Trophoblast cell (in vitro differentiated cells and primary cell): ENCODE data around the gene TAOK1.

Source experiments
- DNase-seq, 2 donors: peaks; one replicate each; pipeline ENCODE4 v3.0.0-alpha.2; 2016
- H2AFZ ChIP-seq: 2 replicates; pipeline ENCODE4 v1.6.1; 2013; ENCODE audit warnings: low read length, moderate library complexity, mild to moderate bottlenecking; ENCODE audit not compliant: insufficient read depth, poor library complexity
- H2AK5ac ChIP-seq: 2 replicates; pipeline ENCODE4 v1.6.1; 2013; ENCODE audit warnings: mild to moderate bottlenecking, low read length
- H2BK120ac ChIP-seq: 2 replicates; pipeline ENCODE4 v1.6.1; 2013; ENCODE audit warnings: low read length, mild to moderate bottlenecking, moderate library complexity; ENCODE audit not compliant: insufficient read depth, poor library complexity
- H2BK12ac ChIP-seq: 2 replicates; pipeline ENCODE4 v1.6.1; 2013; ENCODE audit warnings: mild to moderate bottlenecking, low read length, moderate library complexity
- H2BK5ac ChIP-seq: 2 replicates; pipeline ENCODE4 v1.6.1; 2013; ENCODE audit warnings: low read length, low read depth, moderate library complexity, mild to moderate bottlenecking; ENCODE audit not compliant: poor library complexity
- H3K14ac ChIP-seq: 2 replicates; pipeline ENCODE4 v1.6.1; 2013; ENCODE audit warnings: mild to moderate bottlenecking, low read length
- H3K18ac ChIP-seq: 2 replicates; pipeline ENCODE4 v1.6.1; 2013; ENCODE audit warnings: mild to moderate bottlenecking, low read length
- H3K23ac ChIP-seq: 2 replicates; pipeline ENCODE4 v1.6.1; 2013; ENCODE audit warnings: low read length
- H3K27ac ChIP-seq: 2 replicates; pipeline ENCODE4 v1.5.1; 2013; ENCODE audit warnings: low read depth, mild to moderate bottlenecking, inconsistent platforms, low read length, moderate library complexity
- H3K27me3 ChIP-seq: 2 replicates; pipeline ENCODE4 v1.6.1; 2013; ENCODE audit warnings: inconsistent platforms, mild to moderate bottlenecking, low read length, moderate library complexity; ENCODE audit not compliant: insufficient read depth
- H3K36me3 ChIP-seq, 2 experiments: 1 replicate in 1 of 2; 2 replicates in 1 of 2; pipeline ENCODE4 v1.6.1; 2013; ENCODE audit warnings: low read length in 2 of 2, mild to moderate bottlenecking in 2 of 2, moderate library complexity in 1 of 2; ENCODE audit not compliant: insufficient read depth in 2 of 2, control insufficient read depth in 1 of 2
- H3K4ac ChIP-seq: 2 replicates; pipeline ENCODE4 v1.6.1; 2013; ENCODE audit warnings: low read depth, mild to moderate bottlenecking, low read length, moderate library complexity
- H3K4me1 ChIP-seq, 2 experiments: 1 replicate in 1 of 2; 2 replicates in 1 of 2; pipeline ENCODE4 v1.6.1; 2013; ENCODE audit warnings: low read length in 2 of 2, mild to moderate bottlenecking in 2 of 2, moderate library complexity in 1 of 2; ENCODE audit not compliant: insufficient read depth in 2 of 2, control insufficient read depth in 1 of 2
- H3K4me2 ChIP-seq: 2 replicates; pipeline ENCODE4 v1.6.1; 2013; ENCODE audit warnings: inconsistent platforms, mild to moderate bottlenecking, low read length, moderate library complexity
- H3K4me3 ChIP-seq: 2 replicates; pipeline ENCODE4 v1.5.1; 2013; ENCODE audit warnings: mild to moderate bottlenecking, low read depth, low read length, inconsistent platforms
- H3K79me1 ChIP-seq: one replicate; pipeline ENCODE4 v1.6.1; 2013; ENCODE audit warnings: low read length
- H3K79me2 ChIP-seq: 2 replicates; pipeline ENCODE4 v1.6.1; 2013; ENCODE audit warnings: low read length, mild to moderate bottlenecking; ENCODE audit not compliant: control insufficient read depth, insufficient read depth, poor library complexity
- H3K9ac ChIP-seq: 2 replicates; pipeline ENCODE4 v1.6.1; 2013; ENCODE audit warnings: mild to moderate bottlenecking, low read length
- H3K9me3 ChIP-seq: 2 replicates; pipeline ENCODE4 v1.6.1; 2013; ENCODE audit warnings: low read depth, mild to moderate bottlenecking, control low read depth, inconsistent platforms, low read length; ENCODE audit not compliant: insufficient read depth
- H4K12ac ChIP-seq: 2 replicates; pipeline ENCODE4 v1.6.1; 2013; ENCODE audit warnings: low read depth, mild to moderate bottlenecking, low read length, moderate library complexity
- H4K8ac ChIP-seq: 2 replicates; pipeline ENCODE4 v1.6.1; 2013; ENCODE audit warnings: low read depth, mild to moderate bottlenecking, low read length, moderate library complexity
- H4K91ac ChIP-seq: one replicate; pipeline ENCODE4 v1.6.1; 2013; ENCODE audit warnings: low read depth, mild to moderate bottlenecking, low read length, moderate library complexity
- WGBS: extraction: QIAGEN DNeasy Blood & Tissue Kit; methylation state at CpG from one replicate; pipeline ENCODE4 v1.1.7; 2013; ENCODE audit warnings: missing lambda C conversion rate; ENCODE audit not compliant: insufficient read length, insufficient coverage; ENCODE audit errors: extremely low coverage; 5-methylcytosine and 5-hydroxymethylcytosine counted together

Gene TAOK1

DNA sequence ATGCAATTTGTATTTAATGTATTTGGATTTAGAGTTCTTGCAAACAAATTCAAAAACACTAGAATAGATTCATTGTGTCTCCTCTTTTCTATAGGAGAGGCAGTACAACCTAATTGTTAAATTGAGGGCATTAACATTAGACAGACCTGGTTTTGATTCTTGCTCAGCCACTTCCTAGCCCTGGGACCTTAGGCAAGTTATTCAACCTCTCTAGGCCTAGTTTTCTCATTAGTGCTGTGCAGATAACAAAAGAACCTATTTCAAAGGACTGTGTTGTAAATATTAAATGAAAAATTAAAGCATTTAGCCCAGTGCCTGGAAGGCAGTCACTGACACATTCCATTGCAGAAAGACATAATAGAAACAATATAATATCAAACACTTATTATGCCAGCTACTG is 22.0 kb upstream of the TAOK1 start:
- Histone ChIP-seq H3K23ac (no peak overlapping the region), H3K36me3 (no peaks in the 10 kb centered on the region), H2AFZ (no peak overlapping the region), H4K8ac (no peak overlapping the region), H3K9me3 (no peaks in the 10 kb centered on the region), H3K9ac (no peak overlapping the region), H3K27ac (no peak overlapping the region), H2BK12ac (no peak overlapping the region), H2BK5ac (no peak overlapping the region), H4K91ac (no peak overlapping the region), H4K12ac (no peak overlapping the region), H3K4me2 (no peak overlapping the region), H3K79me1 (no peaks in the 10 kb centered on the region), H2AK5ac (no peak overlapping the region), H3K4me3 (no peak overlapping the region), H3K18ac (no peak overlapping the region), H2BK120ac (no peak overlapping the region), H3K14ac (no peak overlapping the region), H3K27me3 (no peaks in the 10 kb centered on the region), H3K4me1 (peaks cover 0 to 2% of the 10 kb centered on the region in 2 experiments), H3K79me2 (no peaks in the 10 kb centered on the region), H3K4ac (no peak overlapping the region)
- no peak for DNase-seq

DNA sequence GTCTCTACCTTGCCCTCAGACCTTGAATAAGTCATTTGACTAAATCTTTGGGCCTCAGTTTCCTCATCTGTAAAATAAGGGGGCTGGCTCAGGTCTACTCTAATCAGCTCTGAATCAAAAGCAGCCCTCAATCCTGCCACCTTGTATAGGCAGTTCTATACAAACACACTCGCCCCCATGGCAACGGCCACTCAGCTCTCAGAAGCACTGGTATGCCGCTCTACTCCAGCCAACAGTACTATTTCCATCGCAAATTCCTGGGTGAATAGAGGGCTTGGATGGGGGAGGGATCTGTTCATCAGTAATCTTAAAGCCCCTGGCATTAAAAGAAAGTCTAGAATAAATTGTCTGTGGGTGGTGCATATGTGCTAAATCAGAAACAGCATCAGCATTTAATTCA is 21.2 kb upstream of the TAOK1 start:
- no peaks in the 10 kb centered on the region for H3K36me3 ChIP-seq
- H3K27me3 ChIP-seq = no peaks in the 10 kb centered on the region
- WGBS = no CpG with 5 or more reads among the region's 4 CpGs

GRCh38 chr17:29369831-29370735 is 20.1 kb upstream of the TAOK1 start:
- Histone ChIP-seq H2BK12ac (no peak overlapping the region), H3K4me2 (peak overlapping the region; percentile 80), H2BK120ac (no peak overlapping the region), H2AFZ (peak overlapping the region; percentile 97), H4K91ac (no peak overlapping the region), H3K14ac (no peak overlapping the region), H3K4me1 (peaks cover 0 to 2% of the 10 kb centered on the region in 2 experiments), H3K79me2 (no peaks in the 10 kb centered on the region), H3K4me3 (no peak overlapping the region), H3K23ac (no peak overlapping the region), H3K9me3 (no peaks in the 10 kb centered on the region), H2BK5ac (peak overlapping the region; percentile 19), H3K27me3 (no peaks in the 10 kb centered on the region), H4K8ac (peak overlapping the region; percentile 35), H3K79me1 (no peaks in the 10 kb centered on the region), H3K9ac (no peak overlapping the region), H4K12ac (no peak overlapping the region), H3K27ac (no peak overlapping the region), H3K4ac (no peak overlapping the region), H2AK5ac (no peak overlapping the region), H3K36me3 (no peaks in the 10 kb centered on the region), H3K18ac (no peak overlapping the region)
- DNase-seq = peak; percentile 80 to 90
- WGBS = no CpG with 5 or more reads among the region's 7 CpGs

More for the DNA sequence above, 21.2 kb upstream of the TAOK1 start:
- Histone ChIP-seq H2BK12ac (no peak overlapping the region), H2BK5ac (no peak overlapping the region), H3K4me1 (peaks cover 0 to 2% of the 10 kb centered on the region in 2 experiments), H3K18ac (no peak overlapping the region), H3K9me3 (no peaks in the 10 kb centered on the region), H3K27ac (no peak overlapping the region), H2AK5ac (no peak overlapping the region), H4K8ac (no peak overlapping the region), H3K4me3 (no peak overlapping the region), H3K79me2 (no peaks in the 10 kb centered on the region), H3K4ac (no peak overlapping the region), H3K14ac (no peak overlapping the region), H2AFZ (no peak overlapping the region), H2BK120ac (no peak overlapping the region), H3K23ac (no peak overlapping the region), H4K91ac (no peak overlapping the region), H3K4me2 (no peak overlapping the region), H3K9ac (no peak overlapping the region), H4K12ac (no peak overlapping the region), H3K79me1 (no peaks in the 10 kb centered on the region)
- no peak for DNase-seq

DNA sequence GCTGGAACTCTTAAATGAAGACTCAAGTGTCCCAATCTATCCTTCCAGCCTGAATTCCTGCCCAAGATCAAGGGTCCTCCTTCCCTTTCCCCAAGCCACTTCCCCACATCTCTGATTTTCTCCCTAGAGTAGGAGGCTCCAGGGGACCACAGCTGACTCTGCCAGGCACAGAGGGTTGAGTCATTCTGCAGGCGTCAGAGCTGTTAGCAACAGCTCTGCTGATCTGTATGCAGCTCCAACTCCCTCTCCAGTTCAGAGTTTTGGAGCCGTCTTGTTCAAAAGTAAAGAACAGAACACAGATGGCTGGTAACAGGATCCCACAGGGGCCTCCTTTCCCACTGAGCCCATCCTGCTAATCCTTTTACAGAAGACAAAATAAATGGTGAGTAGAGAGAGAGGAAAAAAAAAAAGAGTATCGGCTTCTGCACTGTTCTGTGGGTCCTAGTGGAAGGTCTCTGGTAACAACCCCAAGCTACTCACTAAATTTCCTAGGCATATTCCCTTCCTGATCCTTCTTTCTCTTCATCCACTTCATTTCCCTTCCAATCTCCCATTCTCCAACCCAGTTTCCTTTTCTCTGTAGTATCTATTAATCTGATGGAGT is 13.4 kb upstream of the TAOK1 start:
- no peaks in the 10 kb centered on the region for H3K79me1 ChIP-seq
- no peak overlapping the region for H4K12ac ChIP-seq
- no peak overlapping the region for H4K91ac ChIP-seq
- H3K4me1 ChIP-seq = no peaks in the 10 kb centered on the region
- H4K8ac ChIP-seq = no peak overlapping the region
- no peak overlapping the region for H3K14ac ChIP-seq
- no peak overlapping the region for H2AFZ ChIP-seq
- H3K27ac ChIP-seq = no peak overlapping the region
- H3K23ac ChIP-seq = no peak overlapping the region
- no peak overlapping the region for H2BK5ac ChIP-seq
- WGBS = no CpG with 5 or more reads among the region's 3 CpGs
- no peak overlapping the region for H2AK5ac ChIP-seq
- no peaks in the 10 kb centered on the region for H3K9me3 ChIP-seq
- H3K27me3 ChIP-seq = no peaks in the 10 kb centered on the region
- no peak overlapping the region for H2BK120ac ChIP-seq
- H3K4ac ChIP-seq = no peak overlapping the region
- no peaks in the 10 kb centered on the region for H3K79me2 ChIP-seq
- no peak overlapping the region for H3K18ac ChIP-seq
- H2BK12ac ChIP-seq = no peak overlapping the region
- H3K36me3 ChIP-seq = no peaks in the 10 kb centered on the region
- DNase-seq = peak; percentile 20
- H3K9ac ChIP-seq = no peak overlapping the region
- H3K4me2 ChIP-seq = no peak overlapping the region
- H3K4me3 ChIP-seq = no peak overlapping the region
